MM.1S (cell line): ENCODE results near the gene EIF5.

Experiments used
- DNase-seq: peaks from one replicate; pipeline ENCODE4 v3.0.0-alpha.2; 2015
- H2AFZ ChIP-seq: fragments of 300-600 bp; sonication (generic); 2 replicates; pipeline ENCODE4 v1.6.0; 2016; ENCODE audit warnings: antibody characterized with exemption, low read length
- H3F3A ChIP-seq: fragments of 300-600 bp; sonication (generic); 2 replicates; pipeline ENCODE4 v1.6.1; 2016; ENCODE audit warnings: mild to moderate bottlenecking, antibody characterized with exemption, low read length, moderate library complexity, mixed read lengths; ENCODE audit not compliant: insufficient read depth
- H3K27ac ChIP-seq: fragments of 300-600 bp; sonication (generic); 2 replicates; pipeline ENCODE4 v1.5.1; 2016; ENCODE audit warnings: mild to moderate bottlenecking, low read length
- H3K27me3 ChIP-seq: fragments of 300-600 bp; sonication (generic); replicated peaks from 2 replicates; pipeline ENCODE4 v1.6.0; 2016; ENCODE audit warnings: low read length; ENCODE audit not compliant: insufficient read depth
- H3K36me3 ChIP-seq: fragments of 300-600 bp; sonication (generic); replicated peaks from 2 replicates; pipeline ENCODE4 v1.6.1; 2016; ENCODE audit warnings: mild to moderate bottlenecking, low read length, mixed read lengths; ENCODE audit not compliant: insufficient read depth
- H3K4me1 ChIP-seq: fragments of 300-600 bp; sonication (generic); 2 replicates; pipeline ENCODE4 v1.6.1; 2016; ENCODE audit warnings: low read length, mixed read lengths
- H3K4me2 ChIP-seq: fragments of 300-600 bp; sonication (generic); 2 replicates; pipeline ENCODE4 v1.6.0; 2016; ENCODE audit warnings: low read depth, low read length
- H3K4me3 ChIP-seq: fragments of 300-600 bp; sonication (generic); 2 replicates; pipeline ENCODE4 v1.5.1; 2016; ENCODE audit warnings: low read length, mixed read lengths
- H3K79me2 ChIP-seq: fragments of 300-600 bp; sonication (generic); 2 replicates; pipeline ENCODE4 v1.6.1; 2016; ENCODE audit warnings: mixed run types, low read length, mixed read lengths
- H3K9ac ChIP-seq: fragments of 300-600 bp; sonication (generic); 2 replicates; pipeline ENCODE4 v1.6.1; 2016; ENCODE audit warnings: low read length, mixed read lengths
- H3K9me2 ChIP-seq: fragments of 300-600 bp; sonication (generic); replicated peaks from 2 replicates; pipeline ENCODE4 v1.6.1; 2016; ENCODE audit warnings: mild to moderate bottlenecking, low read length, mixed read lengths; ENCODE audit not compliant: insufficient read depth
- H3K9me3 ChIP-seq: fragments of 300-600 bp; sonication (generic); replicated peaks from 2 replicates; pipeline ENCODE4 v1.6.1; 2016; ENCODE audit warnings: mild to moderate bottlenecking, low read length, mixed read lengths; ENCODE audit not compliant: insufficient read depth
- H4K20me1 ChIP-seq: fragments of 300-600 bp; sonication (generic); 2 replicates; pipeline ENCODE4 v1.6.1; 2016; ENCODE audit warnings: mild to moderate bottlenecking, low read length, moderate library complexity, mixed read lengths; ENCODE audit not compliant: insufficient read depth
- EZH2 ChIP-seq: fragments of 300-600 bp; sonication (generic); optimal IDR thresholded peaks from 2 replicates; pipeline ENCODE3; 2017; ENCODE audit warnings: low read depth, mild to moderate bottlenecking, antibody characterized with exemption, low read length, mixed read lengths
- EZH2phosphoT487 ChIP-seq: fragments of 300-600 bp; sonication (generic); IDR thresholded peaks from 2 replicates; pipeline ENCODE4 v1.6.1; 2018; ENCODE audit warnings: antibody characterized with exemption, low read length
- TF ChIP-seq, protein P1 (sequence below): fragments of 300-600 bp; sonication (generic); IDR thresholded peaks from 2 replicates; pipeline ENCODE4 v1.5.1; 2016; ENCODE audit warnings: antibody characterized with exemption, low read length, mixed read lengths

The EIF5 gene

DNA sequence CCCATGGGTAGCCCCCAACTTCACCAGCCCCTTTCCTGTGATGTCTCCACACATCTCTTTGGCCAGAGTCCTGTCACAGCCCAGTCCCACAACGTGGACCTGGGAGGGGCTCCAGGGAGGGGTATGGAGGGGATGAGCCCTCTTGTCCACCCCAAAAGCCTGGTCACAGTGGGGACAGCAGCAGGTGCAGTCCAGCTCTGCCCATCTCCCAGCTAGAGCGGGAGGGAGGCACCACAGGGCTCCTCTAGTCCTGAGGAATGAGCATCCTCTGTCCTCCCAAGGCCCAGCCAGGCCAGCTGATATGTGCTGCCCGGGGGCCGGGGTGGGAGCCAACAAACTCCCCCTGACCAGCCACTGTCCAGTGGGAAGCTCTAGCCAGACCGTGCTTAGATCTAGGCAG, 43.5 kb upstream of the EIF5 start:
- Histone ChIP-seq H3K4me2 (no peak overlapping the region), H4K20me1 (no peaks in the 10 kb centered on the region), H3K9me3 (no peaks in the 10 kb centered on the region), H3K9me2 (no peaks in the 10 kb centered on the region), H3K79me2 (no peaks in the 10 kb centered on the region), H3K36me3 (no peaks in the 10 kb centered on the region), H3K4me3 (no peak overlapping the region), H3F3A (no peaks in the 10 kb centered on the region), H2AFZ (no peak overlapping the region), H3K27ac (no peak overlapping the region), H3K9ac (no peak overlapping the region), H3K27me3 (no peaks in the 10 kb centered on the region), H3K4me1 (no peaks in the 10 kb centered on the region)
- no peak for DNase-seq
- TF ChIP-seq, protein P1, sequence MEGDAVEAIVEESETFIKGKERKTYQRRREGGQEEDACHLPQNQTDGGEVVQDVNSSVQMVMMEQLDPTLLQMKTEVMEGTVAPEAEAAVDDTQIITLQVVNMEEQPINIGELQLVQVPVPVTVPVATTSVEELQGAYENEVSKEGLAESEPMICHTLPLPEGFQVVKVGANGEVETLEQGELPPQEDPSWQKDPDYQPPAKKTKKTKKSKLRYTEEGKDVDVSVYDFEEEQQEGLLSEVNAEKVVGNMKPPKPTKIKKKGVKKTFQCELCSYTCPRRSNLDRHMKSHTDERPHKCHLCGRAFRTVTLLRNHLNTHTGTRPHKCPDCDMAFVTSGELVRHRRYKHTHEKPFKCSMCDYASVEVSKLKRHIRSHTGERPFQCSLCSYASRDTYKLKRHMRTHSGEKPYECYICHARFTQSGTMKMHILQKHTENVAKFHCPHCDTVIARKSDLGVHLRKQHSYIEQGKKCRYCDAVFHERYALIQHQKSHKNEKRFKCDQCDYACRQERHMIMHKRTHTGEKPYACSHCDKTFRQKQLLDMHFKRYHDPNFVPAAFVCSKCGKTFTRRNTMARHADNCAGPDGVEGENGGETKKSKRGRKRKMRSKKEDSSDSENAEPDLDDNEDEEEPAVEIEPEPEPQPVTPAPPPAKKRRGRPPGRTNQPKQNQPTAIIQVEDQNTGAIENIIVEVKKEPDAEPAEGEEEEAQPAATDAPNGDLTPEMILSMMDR = no peak
- TF ChIP-seq EZH2phosphoT487 (no peak), EZH2 (no peak)

DNA sequence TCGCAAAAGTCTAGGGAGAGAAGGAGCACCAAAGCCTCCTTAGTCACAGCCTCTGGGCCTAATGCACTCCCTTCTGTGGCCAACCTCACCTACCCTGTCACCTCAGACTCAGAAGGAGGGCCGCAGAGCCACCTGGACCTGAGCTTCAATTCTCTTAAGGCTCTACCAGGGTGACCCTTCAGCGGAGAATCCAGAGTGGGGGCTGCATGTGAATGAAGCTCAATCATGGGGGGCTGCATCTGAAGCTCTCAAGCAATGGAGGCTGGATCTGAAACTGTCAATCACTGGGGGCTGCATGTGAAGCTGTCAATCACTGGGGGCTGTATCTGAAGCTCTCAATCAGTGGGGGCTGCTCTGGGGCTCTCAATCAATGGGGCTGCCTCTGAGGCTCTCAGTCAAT, 43.1 kb upstream of the EIF5 start:
- H3K36me3 ChIP-seq = no peaks in the 10 kb centered on the region
- no peaks in the 10 kb centered on the region for H4K20me1 ChIP-seq
- no peaks in the 10 kb centered on the region for H3K9me3 ChIP-seq
- no peaks in the 10 kb centered on the region for H3K27me3 ChIP-seq
- TF ChIP-seq, protein P1 = no peak
- TF ChIP-seq EZH2phosphoT487 = no peak
- H3K79me2 ChIP-seq = no peaks in the 10 kb centered on the region
- no peak overlapping the region for H2AFZ ChIP-seq
- no peak overlapping the region for H3K27ac ChIP-seq
- DNase-seq = no peak
- H3K4me2 ChIP-seq = no peak overlapping the region
- H3K4me3 ChIP-seq = no peak overlapping the region
- H3K9me2 ChIP-seq = no peaks in the 10 kb centered on the region
- no peak overlapping the region for H3K9ac ChIP-seq
- H3F3A ChIP-seq = no peaks in the 10 kb centered on the region
- H3K4me1 ChIP-seq = no peaks in the 10 kb centered on the region

DNA sequence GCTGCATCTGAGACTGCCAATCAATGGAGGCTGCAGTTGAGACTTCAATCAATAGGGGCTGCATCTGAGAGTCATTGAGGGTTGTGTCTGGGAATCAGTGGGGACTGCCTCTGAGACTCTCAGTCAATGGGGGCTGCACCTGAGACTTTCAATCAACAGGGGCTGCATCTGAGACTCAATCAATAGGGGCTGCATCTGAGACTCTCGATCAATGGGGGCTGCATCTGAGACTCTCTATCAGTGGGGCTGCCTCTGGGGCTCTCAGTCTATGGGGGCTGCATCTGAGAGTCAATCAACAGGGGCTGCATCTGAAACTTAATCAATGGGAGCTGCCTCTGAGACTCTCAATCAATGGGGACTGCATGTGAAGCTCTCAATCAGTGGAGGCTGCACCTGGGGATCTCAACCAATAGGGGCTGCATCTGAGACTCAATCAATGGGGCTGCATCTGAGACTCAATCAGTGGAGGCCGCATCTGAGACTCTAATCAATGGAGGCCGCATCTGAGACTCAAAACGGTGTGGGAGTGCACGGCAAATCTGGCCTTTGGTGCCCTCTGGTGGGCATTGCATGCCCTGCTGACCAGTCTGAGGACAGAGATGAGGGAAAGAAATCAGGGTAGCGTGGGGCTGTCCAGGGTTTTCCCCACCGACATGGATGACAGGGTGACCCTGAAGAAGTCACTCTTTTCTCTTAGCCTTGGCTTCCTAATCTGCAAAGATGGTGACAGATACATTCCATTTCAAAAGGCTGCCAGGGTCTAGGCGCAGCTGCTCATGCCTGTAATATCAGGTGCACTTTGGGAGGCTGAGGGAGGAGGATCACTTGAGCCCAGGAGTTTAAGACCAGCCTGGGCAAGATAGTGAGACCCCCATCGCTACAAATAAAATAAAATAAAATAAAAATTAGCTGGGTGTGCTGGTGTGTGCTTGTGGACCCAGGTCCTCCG, 41.3 kb upstream of the EIF5 start:
- H3K4me1 ChIP-seq = no peaks in the 10 kb centered on the region
- no peaks in the 10 kb centered on the region for H4K20me1 ChIP-seq
- no peaks in the 10 kb centered on the region for H3K79me2 ChIP-seq
- no peak overlapping the region for H3K9ac ChIP-seq
- H3F3A ChIP-seq = no peaks in the 10 kb centered on the region
- H3K9me3 ChIP-seq = no peaks in the 10 kb centered on the region
- no peak overlapping the region for H2AFZ ChIP-seq
- no peak overlapping the region for H3K4me2 ChIP-seq
- H3K4me3 ChIP-seq = no peak overlapping the region
- no peaks in the 10 kb centered on the region for H3K27me3 ChIP-seq
- no peak overlapping the region for H3K27ac ChIP-seq
- DNase-seq = peak; percentile 45
- H3K9me2 ChIP-seq = no peaks in the 10 kb centered on the region
- TF ChIP-seq, protein P1 = peak; percentile 64
- no peak for TF ChIP-seq EZH2phosphoT487
- no peaks in the 10 kb centered on the region for H3K36me3 ChIP-seq
